DMS79 (cell line): ENCODE results near the gene DDIT3.
"Not testable (repeated sequence)": the region's sequence is repeated elsewhere in the genome, so short reads cannot be mapped to it uniquely, and the experiment has no call there.

Source experiments
- DNase-seq: peaks from one replicate; lab custom pipeline; 2025; lab: John Stamatoyannopoulos, UW

Gene DDIT3

GRCh38 chr12:57520053-57520818 lies at the start of gene DDIT3:
Gene DDIT3 (minus strand): TSS chr12:57520514. CDS start chr12:57517406, 3,108 bp downstream.
- peak; percentile 86 for DNase-seq

- no peak for DNase-seq
Observed at GRCh38 chr12:57569858-57570257, 49.5 kb upstream of the DDIT3 start.

GRCh38 chr12:57568838-57569237 lies 48.5 kb upstream of the DDIT3 start:
- DNase-seq, result no peak

GRCh38 chr12:57564178-57564740 lies 43.9 kb upstream of the DDIT3 start:
- DNase-seq, result no peak

GRCh38 chr12:57563358-57563757 lies 43.0 kb upstream of the DDIT3 start:
- no peak for DNase-seq

- DNase-seq, result not testable (repeated sequence)
Observed at GRCh38 chr12:57561117-57561516, 40.8 kb upstream of the DDIT3 start.

- DNase-seq, result no peak
Observed at GRCh38 chr12:57560516-57560915, 40.2 kb upstream of the DDIT3 start.

GRCh38 chr12:57558864-57559263 lies 38.5 kb upstream of the DDIT3 start:
- no peak for DNase-seq

GRCh38 chr12:57554897-57555296 lies 34.6 kb upstream of the DDIT3 start:
- no peak for DNase-seq

GRCh38 chr12:57554453-57554852 lies 34.1 kb upstream of the DDIT3 start:
- DNase-seq, result no peak

- DNase-seq, result peak; percentile 69
Observed at GRCh38 chr12:57553343-57554202, 33.3 kb upstream of the DDIT3 start.

- no peak for DNase-seq
Observed at GRCh38 chr12:57552835-57553313, 32.6 kb upstream of the DDIT3 start.

GRCh38 chr12:57552306-57552651 lies 32.0 kb upstream of the DDIT3 start:
- no peak for DNase-seq

GRCh38 chr12:57551637-57552305 lies 31.5 kb upstream of the DDIT3 start:
- no peak for DNase-seq

- DNase-seq, result no peak
Observed at GRCh38 chr12:57550641-57551549, 30.6 kb upstream of the DDIT3 start.

- no peak for DNase-seq
Observed at GRCh38 chr12:57549909-57550640, 29.8 kb upstream of the DDIT3 start, which contains the start of gene KIF5A. Gene KIF5A (plus strand): TSS chr12:57550044. CDS start chr12:57550272, 228 bp downstream.

- no peak for DNase-seq
Observed at GRCh38 chr12:57549203-57549908, 29.0 kb upstream of the DDIT3 start.

- DNase-seq, result no peak
Observed at GRCh38 chr12:57548488-57548887, 28.2 kb upstream of the DDIT3 start.

- no peak for DNase-seq
Observed at GRCh38 chr12:57548013-57548315, 27.6 kb upstream of the DDIT3 start.
